Measurements from ENCODE around the gene APBB2.
"Not testable (repeated sequence)": the region's sequence is repeated elsewhere in the genome, so short reads cannot be mapped to it uniquely, and the experiment has no call there.

Gene APBB2

DNA sequence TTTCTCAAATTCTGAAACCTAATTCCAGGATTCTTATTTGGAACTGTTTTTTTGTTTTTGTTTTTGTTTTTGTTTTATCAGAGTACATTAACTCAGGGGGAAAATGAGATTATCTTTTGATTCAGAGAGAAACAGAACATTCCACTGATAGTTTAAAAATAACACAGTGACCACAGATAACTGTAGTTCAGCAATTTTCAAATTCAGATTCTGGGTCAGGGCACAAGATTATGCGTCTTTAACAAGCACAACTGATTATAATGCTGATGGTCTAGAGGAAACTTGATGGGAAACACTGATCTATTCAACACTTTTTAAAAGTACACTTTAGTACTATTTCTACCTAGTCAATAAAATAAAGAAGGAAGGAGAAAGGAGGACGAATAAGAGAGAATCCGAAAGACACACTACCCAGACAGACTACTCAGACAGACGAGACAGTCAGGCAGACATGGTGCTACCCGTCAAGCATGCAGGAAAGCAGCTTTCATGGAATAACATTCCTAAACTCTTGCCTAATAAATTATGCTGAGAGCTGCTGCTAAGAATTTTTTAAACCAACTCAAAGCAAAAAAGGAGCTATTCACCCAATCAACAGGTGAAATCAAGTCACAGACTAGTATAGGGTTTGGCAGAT is 59.0 kb downstream of the APBB2 start:
- DNase-seq = no peak

DNA sequence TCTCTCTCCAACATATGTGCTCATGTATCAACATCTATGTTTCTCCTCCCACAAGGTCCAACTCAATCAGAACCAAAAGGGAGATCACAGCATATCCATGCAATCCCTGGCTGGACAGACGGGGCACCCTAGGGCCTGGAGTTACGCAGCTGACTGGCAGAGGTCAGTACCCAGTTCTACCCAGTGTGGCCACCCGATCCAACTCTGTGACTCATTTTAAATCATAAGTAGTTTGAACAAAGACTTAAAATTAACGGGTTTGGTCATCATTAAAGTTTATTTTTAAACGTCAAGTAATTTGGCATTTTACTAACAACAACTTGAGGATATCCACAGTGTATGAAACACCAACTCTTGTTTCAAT is 59.5 kb downstream of the APBB2 start:
- no peak for DNase-seq

DNA sequence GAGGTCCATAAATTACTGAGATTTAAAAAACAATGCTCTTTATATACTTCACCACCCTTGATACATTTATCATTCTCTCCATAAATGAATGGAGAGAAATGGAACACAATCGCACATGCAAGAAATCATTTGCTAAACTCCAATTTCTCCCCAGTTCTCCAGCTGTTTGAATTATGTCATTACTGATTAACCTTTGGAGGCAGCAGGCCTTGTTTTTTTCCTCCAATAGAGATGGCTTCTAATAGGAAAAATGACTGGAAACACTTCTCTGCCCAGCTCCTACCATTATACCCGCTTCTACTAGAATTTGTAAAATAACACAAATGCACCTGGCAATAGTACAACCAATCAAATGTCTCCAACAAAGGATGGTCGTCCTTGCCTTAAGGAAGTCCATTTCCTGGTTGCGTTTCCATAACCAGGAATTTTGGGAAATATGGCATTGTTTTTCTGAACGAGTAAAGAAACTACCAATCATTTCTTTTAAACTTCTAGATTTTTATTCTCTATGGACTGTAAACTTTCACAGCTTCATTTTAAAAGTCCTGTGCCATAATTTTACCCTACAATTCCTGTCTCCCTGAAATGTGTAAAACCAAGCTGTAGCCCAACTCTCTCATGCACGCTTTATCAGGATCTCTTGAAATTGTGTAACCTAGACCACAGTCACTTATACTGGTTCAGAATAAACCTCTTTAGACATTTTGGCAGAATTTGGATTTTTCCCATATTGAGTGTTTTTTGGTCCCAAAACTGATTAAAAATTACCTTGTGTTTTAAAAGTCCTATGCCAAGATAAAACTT is 60.1 kb downstream of the APBB2 start:
- no peak for DNase-seq

DNA sequence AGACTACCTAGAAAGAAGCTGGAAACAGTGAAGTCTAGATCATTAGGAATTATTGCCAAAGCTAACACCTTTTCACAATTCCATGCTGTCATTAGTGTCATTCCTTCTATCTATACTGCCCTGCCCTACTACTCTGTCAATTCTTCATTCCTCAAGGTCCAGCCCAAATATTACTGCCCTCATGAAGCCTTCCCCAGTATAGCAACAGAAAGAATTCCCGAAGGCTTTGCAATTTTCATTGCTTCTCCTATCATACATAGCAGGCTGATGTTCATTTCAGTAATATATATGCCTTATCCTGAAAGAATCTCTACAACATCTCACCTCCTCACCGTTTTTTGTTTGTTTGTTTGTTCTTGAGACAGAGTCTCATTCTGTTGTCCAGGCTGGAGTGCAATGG is 63.9 kb downstream of the APBB2 start:
- DNase-seq = no peak

- not testable (repeated sequence) for DNase-seq
Measured at GRCh38 chr4:41149568-41149967, 64.8 kb downstream of the APBB2 start.

DNA sequence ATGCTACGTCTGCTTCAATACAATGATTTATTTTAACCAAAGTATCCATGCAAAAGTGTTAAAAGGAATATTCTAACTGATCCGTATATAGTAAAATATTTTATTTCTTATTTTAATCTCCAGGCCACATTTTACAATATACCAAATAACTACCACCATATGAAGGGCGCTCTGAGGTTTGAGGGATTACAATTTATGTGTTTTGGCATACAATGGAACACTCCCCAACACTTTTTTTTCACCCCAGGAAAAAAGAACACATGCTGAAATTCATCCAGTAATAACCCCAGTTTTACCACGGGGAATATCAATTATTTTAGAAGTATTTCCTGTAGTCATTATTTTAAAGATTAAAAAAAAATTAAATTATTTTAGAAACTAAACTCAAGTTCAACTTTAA is 65.4 kb downstream of the APBB2 start:
- no peak for DNase-seq

GRCh38 chr4:41148292-41148691 is 66.0 kb downstream of the APBB2 start:
- DNase-seq = no peak

GRCh38 chr4:41147570-41147969 is 66.8 kb downstream of the APBB2 start:
- DNase-seq = not testable (repeated sequence)

- DNase-seq = no peak
Measured at GRCh38 chr4:41146716-41147506, 67.4 kb downstream of the APBB2 start.

- DNase-seq = no peak
Measured at GRCh38 chr4:41146196-41146595, 68.1 kb downstream of the APBB2 start.

DNA sequence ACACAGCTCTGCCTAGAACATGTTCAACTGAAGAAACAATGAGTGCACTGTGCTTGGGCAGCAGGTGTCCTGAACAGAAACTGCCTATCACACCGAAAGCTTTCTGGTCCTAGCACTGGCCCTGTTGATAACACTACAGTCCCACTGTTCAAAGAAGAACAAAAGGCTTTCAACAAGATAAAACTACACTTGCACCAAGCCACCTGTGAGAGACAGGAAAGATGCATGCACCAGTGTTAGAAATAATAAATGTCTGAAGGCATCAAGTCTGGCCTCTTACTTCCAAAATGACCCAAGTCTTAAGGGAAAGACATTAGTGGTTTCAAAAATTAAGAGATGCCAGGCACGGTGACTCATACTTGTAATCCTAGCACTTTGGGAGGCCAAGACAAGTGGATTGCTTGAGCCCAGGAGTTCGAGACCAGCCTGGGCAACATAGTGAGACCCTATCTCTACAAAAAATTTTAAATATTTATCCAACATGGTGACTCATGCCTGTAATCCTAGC is 68.7 kb downstream of the APBB2 start:
- no peak for DNase-seq

DNA sequence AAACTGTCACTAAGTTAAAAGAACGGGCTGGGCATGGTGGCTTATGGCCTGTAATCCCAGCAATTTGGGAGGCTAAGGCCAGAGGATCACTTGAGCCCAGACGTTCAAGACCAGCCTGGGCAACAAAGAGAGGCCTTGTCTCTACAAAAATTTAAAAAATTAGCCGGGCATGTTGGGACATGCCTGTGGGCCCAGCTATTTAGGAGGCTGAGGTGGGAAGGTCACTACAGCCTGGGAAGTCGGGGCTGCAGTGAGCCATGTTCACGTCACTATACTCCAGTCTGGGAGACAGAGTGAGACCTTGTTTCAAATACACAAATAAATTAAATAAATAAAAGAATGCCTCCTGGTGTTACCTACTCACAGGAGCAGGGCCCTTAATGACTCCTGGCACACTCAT is 69.5 kb downstream of the APBB2 start:
- DNase-seq = no peak

GRCh38 chr4:41144040-41144379 is 70.3 kb downstream of the APBB2 start:
- no peak for DNase-seq

- DNase-seq = no peak
Measured at GRCh38 chr4:41143311-41144039, 70.9 kb downstream of the APBB2 start.

DNA sequence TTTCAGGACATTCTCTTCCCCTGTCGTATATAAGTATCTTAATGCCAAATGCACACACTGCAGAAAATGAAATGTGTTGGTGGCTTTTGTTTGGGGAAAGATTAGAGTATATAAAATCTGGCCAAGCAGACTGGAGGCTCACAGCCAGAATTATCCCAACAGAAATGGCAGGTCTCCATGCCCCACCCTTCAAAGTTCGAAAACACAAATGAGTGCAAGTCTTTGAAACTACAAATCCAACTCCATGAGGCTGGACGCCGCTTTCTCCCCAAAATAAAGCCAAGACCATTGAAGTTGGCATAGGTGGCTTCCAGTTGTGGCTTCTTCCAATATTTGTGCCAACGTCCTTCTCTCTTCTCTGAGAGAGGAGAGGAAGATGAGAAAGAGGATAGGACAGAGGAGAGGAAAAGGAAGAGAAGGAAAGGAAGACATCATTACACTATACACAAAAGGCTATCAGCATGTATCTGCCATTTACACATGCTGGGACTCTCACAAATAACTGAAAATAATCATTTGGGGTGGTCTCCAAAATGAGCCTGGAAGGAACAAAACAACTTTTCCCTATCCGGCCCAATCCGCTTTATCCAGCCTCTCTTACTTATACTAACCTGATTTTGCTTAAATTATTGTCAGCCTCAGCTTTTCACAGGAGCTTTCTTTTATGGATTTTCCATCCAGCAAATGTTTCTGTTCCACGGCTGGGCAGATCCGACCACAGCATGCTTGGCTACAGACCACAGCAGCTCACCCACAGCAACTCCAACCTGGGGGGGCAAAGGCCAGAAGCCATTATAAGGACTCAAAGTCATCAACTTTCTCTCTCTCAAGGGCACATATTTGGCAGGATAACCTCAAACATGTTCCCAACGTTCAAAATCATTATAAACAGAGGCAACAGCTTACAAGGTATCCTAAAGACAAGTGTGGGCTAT is 71.7 kb downstream of the APBB2 start:
- no peak for DNase-seq

GRCh38 chr4:41141900-41142299 is 72.4 kb downstream of the APBB2 start:
- no peak for DNase-seq

DNA sequence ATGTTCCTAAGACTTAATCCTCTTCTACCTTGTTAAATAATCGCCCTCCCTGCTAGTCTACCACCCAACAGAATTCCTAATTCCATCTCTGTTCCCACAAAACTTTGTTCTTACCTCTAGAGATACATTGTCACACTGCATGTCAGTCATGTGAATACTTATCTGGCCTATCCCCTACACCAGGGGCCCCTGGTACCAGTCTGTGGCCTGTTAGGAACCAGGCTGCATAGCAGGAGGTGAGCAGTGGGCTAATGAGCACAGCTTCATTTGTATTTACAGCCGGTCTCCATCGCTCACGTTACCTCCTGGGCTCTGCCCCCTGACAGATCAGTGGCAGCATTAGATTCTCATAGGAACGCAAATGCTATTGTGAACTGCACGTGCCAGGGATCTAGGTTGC is 73.9 kb downstream of the APBB2 start:
- DNase-seq = no peak

GRCh38 chr4:41137879-41138278 is 76.5 kb downstream of the APBB2 start:
- DNase-seq = no peak

DNA sequence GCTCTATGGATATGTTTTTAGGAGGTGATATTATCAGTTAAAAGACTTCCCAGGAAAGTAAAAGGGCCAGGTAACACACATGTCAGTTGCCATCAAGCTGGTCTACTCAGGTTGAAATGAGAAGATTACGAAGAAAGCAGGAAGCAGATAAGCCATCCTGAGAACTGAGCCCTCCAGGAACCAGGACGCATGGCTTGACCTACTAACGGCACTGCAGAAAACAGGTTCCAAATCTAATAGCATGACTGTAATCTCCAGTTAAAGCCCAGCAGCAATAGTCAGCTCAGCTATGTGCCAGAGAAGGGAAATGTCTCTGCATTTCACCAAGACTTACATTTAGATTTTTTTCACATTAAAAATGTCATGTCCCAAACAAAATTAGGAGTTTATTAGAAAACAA is 77.9 kb downstream of the APBB2 start:
- no peak for DNase-seq

GRCh38 chr4:41135801-41136200 is 78.5 kb downstream of the APBB2 start:
- DNase-seq = no peak

DNA sequence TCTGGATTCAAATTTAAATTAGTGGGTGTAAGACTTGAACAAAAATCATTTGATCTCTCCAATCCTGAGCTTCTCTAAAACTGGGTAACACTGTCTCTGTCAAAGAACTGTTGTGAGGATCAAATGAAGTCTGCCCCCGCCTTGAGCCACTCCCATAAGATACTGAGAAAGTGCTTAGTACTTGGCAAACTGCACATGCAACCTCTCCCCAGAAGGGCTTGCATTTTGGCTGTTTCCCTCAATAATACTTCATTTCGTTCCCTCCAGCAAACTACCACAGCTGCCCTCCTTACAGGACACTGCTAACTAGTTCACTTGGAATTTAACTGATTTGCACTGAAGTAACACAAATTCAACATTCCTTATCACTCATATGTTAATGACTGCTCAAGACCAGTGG is 79.8 kb downstream of the APBB2 start:
- DNase-seq = no peak

DNA sequence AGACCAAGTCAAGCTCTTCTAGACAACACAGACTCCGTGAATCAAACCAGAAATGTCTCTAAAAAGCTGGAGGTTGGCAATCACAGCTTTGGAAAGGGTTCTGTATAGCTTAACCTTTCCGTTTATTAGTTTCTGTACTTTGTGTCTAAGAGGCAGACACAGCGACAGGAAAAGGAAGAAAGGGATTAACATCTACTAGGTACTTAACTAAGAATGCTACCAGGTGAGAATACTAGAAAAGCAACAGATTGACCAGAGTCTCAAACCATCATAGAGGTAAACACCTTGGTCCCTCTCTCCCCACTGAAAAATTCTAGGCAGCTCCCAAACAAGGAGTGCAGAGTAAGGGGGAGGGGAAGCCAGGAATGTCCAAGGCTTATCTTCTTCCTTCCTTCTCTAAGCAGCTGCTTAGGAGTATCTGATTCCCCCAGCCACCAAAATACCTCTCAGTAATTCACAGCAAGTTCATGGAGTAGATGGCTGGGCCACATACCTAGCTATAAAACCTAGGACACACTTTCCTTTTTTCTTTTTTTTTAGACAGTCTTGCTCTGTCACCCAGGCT is 80.8 kb downstream of the APBB2 start:
- DNase-seq = no peak

Data from T-helper 1 cell (primary cell).